K562 (cell line): ENCODE results near the gene OR8B3. TPM values are rescaled to one million over a fixed set of nuclear protein-coding genes. Genes with fewer than 3 reads are reported as not detected.
A peak's percentile ranks its signal among the peaks of the same experiment; 100 is the strongest.

Source experiments
- ATAC-seq: fragments of 200-7000 bp; cut with Tn5 transposase; 3 replicates; pipeline ENCODE4 v1.9.1; 2020; ENCODE audit warnings: moderate library complexity
- BruUV-seq: library from RNA; stranded (reverse); fragments of 400-500 nt; replicated peaks from 2 replicates; lab custom pipeline; 2021; lab: Mats Ljungman, UMichigan
- CTCF ChIA-PET: fragments of 300-600 bp; formaldehyde crosslinking; extraction: SDS; loops from one replicate; lab custom pipeline; 2021; ENCODE audit warnings: low intra/inter-chr PET ratio; lab: Yijun Ruan, JAX
- POLR2A ChIA-PET: fragments of 300-600, 350-650 bp; sonication (Branson Sonifier 250); formaldehyde crosslinking; extraction: SDS; loops from one replicate; lab custom pipeline; 2021; ENCODE audit warnings: antibody characterized with exemption, inconsistent platforms; lab: Yijun Ruan, JAX
- DNase-seq, 4 experiments: peaks; one replicate each; pipeline versions ENCODE4 v3.0.0 to v3.0.0-alpha.2; 2011 to 2018; ENCODE audit warnings: low spot score in 3 of 4, mixed read lengths in 3 of 4; ENCODE audit errors: extremely low read depth in 1 of 4
- FAIRE-seq: peaks from 2 replicates; lab custom pipeline; 2011; peaks lifted over from hg19 to GRCh38; lab: Jason Lieb, UNC
- H2AFZ ChIP-seq: 2 replicates; pipeline ENCODE4 v1.6.0; 2011; ENCODE audit warnings: low read depth, low read length, control low read depth, inconsistent platforms
- H3K27ac ChIP-seq: fragments of 200-600 bp; 3 replicates; pipeline ENCODE4 v1.8.0; 2011; ENCODE audit warnings: low read depth, mild to moderate bottlenecking, control low read depth, inconsistent platforms, low read length, moderate library complexity, mixed read lengths; ENCODE audit errors: extremely low read depth
- H3K27me3 ChIP-seq, 2 experiments: fragments of 300-600 bp in 1 of 2; 2 replicates in 1 of 2; 3 replicates in 1 of 2; pipeline versions ENCODE4 v1.6.0 to v1.8.0; 2011; ENCODE audit warnings: inconsistent platforms in 2 of 2, low read length in 2 of 2, mild to moderate bottlenecking in 1 of 2, mixed read lengths in 1 of 2, moderate library complexity in 1 of 2; ENCODE audit not compliant: control insufficient read depth in 2 of 2, insufficient read depth in 2 of 2
- H3K36me3 ChIP-seq: fragments of 300-600 bp; 3 replicates; pipeline ENCODE4 v1.8.0; 2011; ENCODE audit warnings: mild to moderate bottlenecking, low read length, inconsistent platforms; ENCODE audit not compliant: control insufficient read depth, insufficient read depth
- H3K4me1 ChIP-seq, 2 experiments: fragments of 200-600 bp in 1 of 2; replicated peaks in 1 of 2; 2 replicates in 1 of 2; 3 replicates in 1 of 2; pipeline versions ENCODE4 v1.5.1 to v1.8.0; 2011; ENCODE audit warnings: inconsistent platforms in 2 of 2, low read length in 2 of 2, mild to moderate bottlenecking in 1 of 2, mixed read lengths in 1 of 2, moderate library complexity in 1 of 2; ENCODE audit not compliant: control insufficient read depth in 2 of 2, insufficient read depth in 2 of 2
- H3K4me2 ChIP-seq: 2 replicates; pipeline ENCODE4 v1.6.1; 2011; ENCODE audit warnings: low read length, control low read depth, inconsistent platforms, mixed read lengths; ENCODE audit not compliant: insufficient read depth
- H3K4me3 ChIP-seq: fragments of 200-600 bp; sonication (generic), shearing (Covaris generic); 2 replicates; pipeline ENCODE4 v1.5.1; 2016; ENCODE audit warnings: control low read depth, inconsistent platforms
- H3K79me2 ChIP-seq: fragments of 200-600 bp; 3 replicates; pipeline ENCODE4 v1.8.0; 2011; ENCODE audit warnings: low read length, inconsistent platforms; ENCODE audit not compliant: control insufficient read depth, insufficient read depth
- H3K9ac ChIP-seq, 2 experiments: 2 replicates each; pipeline versions ENCODE4 v1.6.0 to v1.6.1; 2011; ENCODE audit warnings: low read depth in 2 of 2, low read length in 2 of 2, control low read depth in 1 of 2, inconsistent platforms in 1 of 2, mild to moderate bottlenecking in 1 of 2, mixed read lengths in 1 of 2; ENCODE audit not compliant: insufficient read depth in 1 of 2
- H3K9me1 ChIP-seq: one replicate; pipeline ENCODE4 v1.6.0; 2011; ENCODE audit warnings: inconsistent platforms, mild to moderate bottlenecking, low read length, moderate library complexity; ENCODE audit not compliant: control insufficient read depth, insufficient read depth
- H3K9me3 ChIP-seq: replicated peaks from 2 replicates; pipeline ENCODE4 v1.5.1; 2011; ENCODE audit warnings: low read depth, low read length, inconsistent platforms; ENCODE audit not compliant: control insufficient read depth, insufficient read depth
- H4K20me1 ChIP-seq: replicated peaks from 2 replicates; pipeline ENCODE4 v1.6.1; 2011; ENCODE audit warnings: low read length, inconsistent platforms, mixed read lengths; ENCODE audit not compliant: control insufficient read depth, insufficient read depth
- FOSL1 ChIP-seq: fragments of 200-800 bp; sonication (Bioruptor generic); conservative IDR thresholded peaks from 2 replicates; pipeline ENCODE4 v1.6.1; 2016; ENCODE audit warnings: missing genetic modification characterization, missing compliant biosample characterization
- NR2C1 ChIP-seq, 2 experiments: fragments of 450-650 bp; IDR thresholded peaks; 2 replicates each; pipeline ENCODE4 v1.6.1; 2017; ENCODE audit warnings: mild to moderate bottlenecking in 2 of 2, antibody characterized with exemption in 1 of 2, inconsistent platforms in 1 of 2, missing compliant biosample characterization in 1 of 2, missing genetic modification characterization in 1 of 2
- RFX1 ChIP-seq: fragments of 450-650 bp; IDR thresholded peaks from 2 replicates; pipeline ENCODE4 v1.6.1; 2016; ENCODE audit warnings: mild to moderate bottlenecking, moderate library complexity
- STAT5B ChIP-seq: fragments of 250-450 bp; sonication (Bioruptor Pico); IDR thresholded peaks from 2 replicates; pipeline ENCODE4 v1.8.0; 2021; ENCODE audit warnings: mild to moderate bottlenecking, inconsistent platforms
- WGBS: fragments of 100-300 bp; shearing (Covaris generic); methylation state at CpG from one replicate; pipeline ENCODE4 v1.1.6; 2016; ENCODE audit warnings: low coverage, mixed read lengths; ENCODE audit not compliant: insufficient coverage; ENCODE audit errors: missing lambda C conversion rate; 5-methylcytosine and 5-hydroxymethylcytosine counted together
- in situ Hi-C: fragments of 300-500 bp; cut with MboI; formaldehyde crosslinking; loops from 4 replicates; pipeline ENCODE4 v1.15.0; 2018; ENCODE audit warnings: inconsistent platforms, mixed read lengths
- intact Hi-C: fragments of 100-400 bp; cut with micrococcal nuclease; formaldehyde crosslinking; loops from 2 replicates; pipeline ENCODE4 v1.14.2; 2022
- polyA plus RNA-seq, 8 experiments: library from polyadenylated mRNA; depleted of rRNA in 4 of 8; stranded (reverse) in 5 of 8; unstranded in 3 of 8; fragments of >200 nt; fragmentation: Nextera tagmentation in 2 of 8; fragmentation: Illumina TruSeq in 1 of 8; extraction: Ambion mirVana in 2 of 8; extraction: Trizol in 1 of 8; gene quantifications; 2 replicates each; pipeline versions ENCODE4 v1.2.1 to v1.2.3, GENCODE V29; 2011 to 2014; ENCODE audit warnings: inconsistent platforms in 1 of 8, missing spikeins in 1 of 8
- total RNA-seq, 7 experiments: library from RNA; depleted of rRNA in 6 of 7; stranded (reverse); fragments of >200 nt in 6 of 7; fragmentation: Illumina TruSeq in 2 of 7; extraction: Trizol in 2 of 7; gene quantifications; 2 replicates each; pipeline versions ENCODE4 v1.2.1 to v1.2.3, GENCODE V29; 2011 to 2021; ENCODE audit warnings: low replicate concordance in 1 of 7

The OR8B3 gene
- total and polyA plus RNA-seq, 9 of the 15 experiments (the other 6 are each of a cell fraction or from before 2014, with no cell fraction given), result 0.13 TPM; not detected in 8

DNA sequence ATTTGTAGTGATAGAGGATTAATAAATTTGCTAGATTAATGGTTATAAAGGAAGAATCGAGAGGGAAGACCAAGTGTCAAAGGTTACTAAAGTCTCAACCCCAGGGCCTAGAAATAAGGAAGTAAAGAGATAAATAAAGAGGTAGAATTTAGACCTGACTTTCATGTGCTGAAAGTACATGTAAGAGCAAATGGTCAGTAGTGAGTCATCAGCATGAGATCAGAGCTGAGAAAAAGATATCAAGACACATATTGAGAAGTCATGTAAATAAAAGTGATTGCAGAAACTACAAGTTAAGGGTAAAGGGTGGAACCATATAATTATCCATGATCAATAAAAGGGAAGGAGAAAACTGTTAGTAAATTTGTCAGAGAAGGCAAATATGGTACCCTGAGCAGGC lies 48.1 kb upstream of the OR8B3 start (continued):
- TF ChIP-seq FOSL1 (tag) (peak; percentile 66), NR2C1 (IDR thresholded peaks at IDR 0.05) (no peak), NR2C1 (tag; IDR thresholded peaks at IDR 0.05) (peak; percentile 45)

DNA sequence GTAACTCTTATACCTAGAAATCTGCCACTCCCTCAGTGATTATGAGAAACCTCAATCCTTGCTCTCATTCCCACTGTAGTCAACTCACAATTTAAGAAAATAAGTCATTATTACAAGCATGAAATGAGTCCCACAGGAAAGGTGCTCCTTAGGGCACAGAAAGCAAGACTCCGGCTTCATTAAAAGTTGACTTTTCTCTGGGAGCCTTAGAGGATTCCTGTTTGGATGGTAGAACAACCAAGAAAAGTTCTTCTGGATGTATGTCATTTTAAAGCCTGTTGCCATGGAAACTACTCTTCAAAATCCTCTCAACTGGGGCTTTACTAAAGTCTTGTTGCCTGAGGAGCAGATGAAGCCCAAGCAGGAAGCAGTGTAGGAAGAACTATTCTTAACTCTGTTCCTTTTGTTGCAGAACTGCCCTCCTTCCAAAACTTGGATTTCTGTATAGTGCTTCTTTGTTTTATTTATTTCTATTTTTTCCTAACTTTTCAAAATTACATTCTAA lies 46.9 kb upstream of the OR8B3 start, which contains the start of gene OR8B8:
TSS of gene OR8B8 (minus strand) at position 51 of the 505 bp plus-strand sequence. CDS start 4,611 bp downstream, outside the sequence.
- H4K20me1 ChIP-seq, result no peaks in the 10 kb centered on the region
- 75% methylated on average over 1 of the region's 1 CpG for WGBS
- peaks cover 0 to 11% of the 10 kb centered on the region in 2 experiments; a peak in 2 of 5 replicates for H3K4me1 ChIP-seq
- ChIA-PET CTCF (no interaction called here), POLR2A (no interaction called here)
- no peak within 1 kb of the TSS for H3K9ac ChIP-seq
- H3K9me3 ChIP-seq, result no peaks in the 10 kb centered on the region
- no peaks in the 10 kb centered on the region for H3K9me1 ChIP-seq
- no peaks in the 10 kb centered on the region for H3K27me3 ChIP-seq
- FAIRE-seq, result no peak
- BruUV-seq, result no TSS peak
- TF ChIP-seq RFX1 (peak; percentile 71), STAT5B (no peak)
- no peak within 1 kb of the TSS for H3K4me2 ChIP-seq
- intact Hi-C loops (no loop called here), in situ Hi-C loops (no loop called here)
- no peak within 1 kb of the TSS for H3K4me3 ChIP-seq
- no peak within 1 kb of the TSS for H2AFZ ChIP-seq
- DNase-seq, result no peak
- no peak within 1 kb of the TSS for H3K27ac ChIP-seq
- ATAC-seq, result no peak
- H3K36me3 ChIP-seq, result no peaks in the 10 kb centered on the region
- no peaks in the 10 kb centered on the region for H3K79me2 ChIP-seq
